Measurements from ENCODE around the gene TIGD1.

- TF ChIP-seq POLR2A (IDR thresholded peaks at IDR 0.05) = no peak
- no peak for TF ChIP-seq CTCF (IDR thresholded peaks at IDR 0.05)
Observed at GRCh38 chr2:232563580-232563979, 13.2 kb upstream of the TIGD1 start.
